Prostate gland (tissue), 2 donors: Measurements from ENCODE around the gene APOBEC3A.

ENCODE experiments used
- CTCF ChIP-seq, 4 experiments: fragments of 200-600 bp in 2 of 4; fragments of 450-650 bp in 2 of 4; sonication (generic) in 2 of 4; IDR thresholded peaks; 1 replicate in 3 of 4; 2 replicates in 1 of 4; pipeline ENCODE4 v1.5.1; 2016 to 2019; ENCODE audit warnings: antibody characterized with exemption in 4 of 4, mild to moderate bottlenecking in 2 of 4, moderate library complexity in 2 of 4
- POLR2A ChIP-seq: fragments of 450-650 bp; IDR thresholded peaks from one replicate; pipeline ENCODE4 v1.6.1; 2016; ENCODE audit warnings: antibody characterized with exemption, mild to moderate bottlenecking
- POLR2AphosphoS5 ChIP-seq: sonication (generic); formaldehyde crosslinking; IDR thresholded peaks from one replicate; pipeline ENCODE4 v1.6.1; 2017; ENCODE audit warnings: antibody characterized with exemption

GRCh38 chr22:38974170-38974825, 16.9 kb downstream of the APOBEC3A start:
- TF ChIP-seq CTCF (IDR thresholded peaks at IDR 0.05) (no peak), POLR2A (no peak), POLR2AphosphoS5 (no peak)
